BJ (cell line): ENCODE data around the gene PDE4D. TPM values are rescaled to one million over a fixed set of nuclear protein-coding genes. Genes with fewer than 3 reads are reported as not detected.

Experiments
- CTCF ChIA-PET: fragments of 350-600 bp; formaldehyde crosslinking; extraction: SDS; loops from one replicate; lab custom pipeline; 2021; ENCODE audit warnings: antibody characterized with exemption, inconsistent platforms; lab: Yijun Ruan, JAX
- POLR2A ChIA-PET: fragments of 300-600 bp; sonication (Branson Sonifier 250); formaldehyde crosslinking; extraction: SDS; loops from one replicate; lab custom pipeline; 2021; ENCODE audit warnings: antibody characterized with exemption; lab: Charles Lee
- DNase-seq: peaks from one replicate; pipeline ENCODE4 v3.0.0-alpha.2; 2011; ENCODE audit warnings: low read depth
- H3K27me3 ChIP-seq: 2 replicates; pipeline ENCODE4 v1.6.0; 2011; ENCODE audit warnings: low read length; ENCODE audit not compliant: control insufficient read depth, insufficient read depth
- H3K36me3 ChIP-seq: 2 replicates; pipeline ENCODE4 v1.5.1; 2011; ENCODE audit warnings: low read length; ENCODE audit not compliant: control insufficient read depth, insufficient read depth
- H3K4me3 ChIP-seq: 2 replicates; pipeline ENCODE4 v1.5.1; 2011; ENCODE audit warnings: low read depth, mild to moderate bottlenecking, control low read depth, low read length
- polyA plus RNA-seq: library from polyadenylated mRNA; depleted of rRNA; stranded (reverse); fragments of >200 nt; gene quantifications from 2 replicates; pipeline ENCODE4 v1.2.3, GENCODE V29; 2011
- TF ChIP-seq, protein P1 (sequence below): IDR thresholded peaks from 2 replicates; pipeline ENCODE4 v1.5.1; 2011; ENCODE audit warnings: low read depth, mild to moderate bottlenecking, control low read depth, inconsistent platforms, low read length, moderate library complexity; ENCODE audit not compliant: insufficient read depth

The PDE4D gene
- polyA plus RNA-seq, 1 experiment = 2.8 TPM

DNA sequence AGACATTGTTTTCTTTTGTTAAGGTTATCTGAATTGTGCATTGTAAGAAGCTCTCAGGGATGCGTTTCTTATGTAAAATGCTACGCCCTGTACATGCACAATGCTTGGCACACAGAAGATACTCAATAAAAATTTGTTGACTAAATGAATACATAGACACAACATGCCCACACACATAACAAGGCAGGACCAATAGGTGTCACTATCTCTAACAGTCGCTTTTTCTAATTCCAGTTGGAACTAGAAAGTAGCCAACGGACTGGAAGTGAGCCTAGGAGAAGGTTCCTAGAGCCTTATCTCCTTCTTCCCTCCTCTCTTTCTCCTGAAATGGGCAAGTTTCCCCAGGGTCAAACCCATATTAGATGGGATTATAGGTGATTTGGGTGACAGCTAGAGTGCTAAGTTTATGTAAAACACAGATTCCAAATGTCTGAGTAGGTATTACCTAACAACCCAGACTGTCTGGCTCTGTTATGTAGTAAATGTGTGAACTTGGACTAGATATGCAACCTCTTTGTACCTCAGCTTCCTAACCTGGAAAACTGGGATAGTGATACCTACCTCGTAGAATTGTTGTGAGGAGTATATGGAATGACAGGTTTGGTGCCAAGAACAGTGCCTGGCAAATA lies 707.7 kb downstream of the PDE4D start:
- POLR2A ChIA-PET = no interaction called here
- CTCF ChIA-PET = interaction anchor here (0.9 to 12.0 kb wide), 3 partner anchors 12 to 187 kb away, joined by 3 to 279 read pairs (median 4); no protein-coding TSS in a partner anchor
- Histone ChIP-seq H3K4me3 (no peak overlapping the region), H3K27me3 (peaks cover 5% of the 10 kb centered on the region), H3K36me3 (no peaks in the 10 kb centered on the region)
- TF ChIP-seq, protein P1, sequence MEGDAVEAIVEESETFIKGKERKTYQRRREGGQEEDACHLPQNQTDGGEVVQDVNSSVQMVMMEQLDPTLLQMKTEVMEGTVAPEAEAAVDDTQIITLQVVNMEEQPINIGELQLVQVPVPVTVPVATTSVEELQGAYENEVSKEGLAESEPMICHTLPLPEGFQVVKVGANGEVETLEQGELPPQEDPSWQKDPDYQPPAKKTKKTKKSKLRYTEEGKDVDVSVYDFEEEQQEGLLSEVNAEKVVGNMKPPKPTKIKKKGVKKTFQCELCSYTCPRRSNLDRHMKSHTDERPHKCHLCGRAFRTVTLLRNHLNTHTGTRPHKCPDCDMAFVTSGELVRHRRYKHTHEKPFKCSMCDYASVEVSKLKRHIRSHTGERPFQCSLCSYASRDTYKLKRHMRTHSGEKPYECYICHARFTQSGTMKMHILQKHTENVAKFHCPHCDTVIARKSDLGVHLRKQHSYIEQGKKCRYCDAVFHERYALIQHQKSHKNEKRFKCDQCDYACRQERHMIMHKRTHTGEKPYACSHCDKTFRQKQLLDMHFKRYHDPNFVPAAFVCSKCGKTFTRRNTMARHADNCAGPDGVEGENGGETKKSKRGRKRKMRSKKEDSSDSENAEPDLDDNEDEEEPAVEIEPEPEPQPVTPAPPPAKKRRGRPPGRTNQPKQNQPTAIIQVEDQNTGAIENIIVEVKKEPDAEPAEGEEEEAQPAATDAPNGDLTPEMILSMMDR = no peak
- no peak for DNase-seq

DNA sequence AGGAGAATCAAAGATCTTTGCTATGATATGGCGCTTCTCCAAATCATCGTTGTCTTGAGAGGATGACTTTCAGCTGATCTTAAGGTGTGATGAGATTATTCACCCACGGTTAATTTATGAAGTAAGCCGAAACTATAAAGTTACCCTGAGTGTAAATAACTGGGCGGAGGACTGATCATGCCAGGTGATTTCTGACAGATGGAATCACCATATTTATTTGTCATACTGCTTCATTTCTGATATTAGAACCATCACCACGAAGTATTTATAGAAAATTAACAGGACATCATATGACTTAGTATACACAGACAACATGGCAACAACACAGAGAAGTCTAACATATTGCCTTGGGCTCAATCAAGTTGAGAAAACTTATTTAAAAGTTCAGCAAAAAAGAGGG lies 708.8 kb downstream of the PDE4D start:
- CTCF ChIA-PET = interaction anchor here (1.1 to 12.0 kb wide), 2 partner anchors 10 to 188 kb away, joined by 4 to 279 read pairs; no protein-coding TSS in a partner anchor
- TF ChIP-seq, protein P1 = no peak

DNA sequence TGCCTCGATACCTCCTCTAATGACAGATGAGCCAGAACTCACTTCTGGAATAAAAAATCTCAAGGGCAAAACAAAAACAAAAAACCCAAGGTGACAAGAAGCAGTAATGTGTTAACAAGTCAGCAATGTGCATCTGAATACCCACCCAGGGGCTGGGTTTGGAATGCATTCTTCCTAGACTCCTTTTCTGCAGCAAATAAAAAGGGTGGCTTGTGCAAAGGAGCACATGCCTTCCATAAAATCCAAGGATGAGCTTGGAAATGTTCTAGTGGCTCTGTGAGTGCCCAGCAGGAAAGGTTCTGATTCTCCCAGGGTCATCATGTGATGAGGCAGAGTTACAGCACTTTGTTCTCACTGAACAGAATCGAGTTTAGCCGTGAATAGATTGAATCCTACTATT lies 710.8 kb downstream of the PDE4D start:
- no peak overlapping the region for H3K4me3 ChIP-seq
- H3K36me3 ChIP-seq = no peaks in the 10 kb centered on the region
- TF ChIP-seq, protein P1 = no peak
- peaks cover 5% of the 10 kb centered on the region for H3K27me3 ChIP-seq
- ChIA-PET POLR2A (interaction anchor here (0.7 kb wide), 1 partner anchor 291 kb away, joined by 6 read pairs; no protein-coding TSS in a partner anchor), CTCF (interaction anchor here (1.8 to 12.0 kb wide), 2 partner anchors 9 to 190 kb away, joined by 8 to 279 read pairs; no protein-coding TSS in a partner anchor)
- DNase-seq = no peak

More for the DNA sequence above, 708.8 kb downstream of the PDE4D start:
- Histone ChIP-seq H3K4me3 (no peak overlapping the region), H3K36me3 (no peaks in the 10 kb centered on the region), H3K27me3 (peaks cover 5% of the 10 kb centered on the region)
- DNase-seq = no peak
- POLR2A ChIA-PET = no interaction called here

DNA sequence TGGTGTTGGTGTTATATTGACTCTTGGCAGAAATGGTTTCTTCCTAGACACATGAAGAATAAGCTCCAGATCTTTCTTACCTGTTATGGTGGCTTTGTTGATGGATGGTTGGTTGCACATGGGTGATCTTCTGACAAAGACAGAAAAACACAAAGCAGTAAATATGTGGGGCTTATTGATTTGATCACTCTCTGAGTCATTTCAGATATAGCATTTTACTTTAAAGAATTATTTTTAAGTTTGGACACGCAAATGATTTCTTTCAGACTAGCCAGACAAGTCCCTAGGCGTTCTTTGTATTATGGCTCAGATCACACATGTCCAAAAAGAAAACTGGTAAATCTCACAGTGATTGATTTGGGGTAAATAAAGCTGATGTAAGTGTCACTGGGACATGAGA lies 713.0 kb downstream of the PDE4D start:
- POLR2A ChIA-PET = no interaction called here
- Histone ChIP-seq H3K27me3 (0 out of 2 replicates have a peak, but pooled peaks cover 2% of the 10 kb centered on the region), H3K4me3 (no peak overlapping the region), H3K36me3 (no peaks in the 10 kb centered on the region)
- TF ChIP-seq, protein P1 = no peak
- DNase-seq = no peak
- CTCF ChIA-PET = interaction anchor here (0.8 to 1.9 kb wide), 5 partner anchors 11 to 294 kb away, joined by 4 to 6 read pairs (median 4); no protein-coding TSS in a partner anchor

DNA sequence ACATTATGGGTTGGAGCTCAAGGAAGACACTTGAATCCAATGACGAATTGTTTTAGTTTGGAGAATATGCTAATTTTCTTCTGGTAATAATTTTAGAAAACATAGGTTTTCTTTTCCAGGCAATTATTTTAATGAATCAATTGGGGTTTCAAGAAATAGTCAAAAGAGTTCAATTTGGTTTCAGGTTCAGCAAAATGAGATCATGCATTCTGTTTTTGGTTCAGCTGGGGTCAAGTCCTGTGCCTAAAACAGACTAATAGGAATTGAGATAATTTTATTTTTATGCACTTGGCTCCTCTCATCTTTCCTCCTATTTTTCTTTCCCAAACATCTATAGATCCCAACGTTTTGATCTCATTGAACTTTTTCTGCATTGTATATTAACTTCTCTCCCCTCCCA lies 713.8 kb downstream of the PDE4D start:
- Histone ChIP-seq H3K36me3 (no peaks in the 10 kb centered on the region), H3K4me3 (no peak overlapping the region), H3K27me3 (0 out of 2 replicates have a peak, but pooled peaks cover 2% of the 10 kb centered on the region)
- TF ChIP-seq, protein P1 = no peak
- CTCF ChIA-PET = interaction anchor here (1.0 to 2.3 kb wide), 5 partner anchors 9 to 187 kb away, joined by 3 to 18 read pairs (median 4); no protein-coding TSS in a partner anchor
- POLR2A ChIA-PET = no interaction called here
- no peak for DNase-seq
